GM12872 (cell line): ENCODE data around the gene PPFIA1.

Experiments
- TF ChIP-seq, protein P1 (sequence below): IDR thresholded peaks from 3 replicates; pipeline ENCODE4 v1.5.1; 2011; ENCODE audit warnings: low read depth, mild to moderate bottlenecking, low read length, moderate library complexity; ENCODE audit not compliant: insufficient read depth

The PPFIA1 gene

DNA sequence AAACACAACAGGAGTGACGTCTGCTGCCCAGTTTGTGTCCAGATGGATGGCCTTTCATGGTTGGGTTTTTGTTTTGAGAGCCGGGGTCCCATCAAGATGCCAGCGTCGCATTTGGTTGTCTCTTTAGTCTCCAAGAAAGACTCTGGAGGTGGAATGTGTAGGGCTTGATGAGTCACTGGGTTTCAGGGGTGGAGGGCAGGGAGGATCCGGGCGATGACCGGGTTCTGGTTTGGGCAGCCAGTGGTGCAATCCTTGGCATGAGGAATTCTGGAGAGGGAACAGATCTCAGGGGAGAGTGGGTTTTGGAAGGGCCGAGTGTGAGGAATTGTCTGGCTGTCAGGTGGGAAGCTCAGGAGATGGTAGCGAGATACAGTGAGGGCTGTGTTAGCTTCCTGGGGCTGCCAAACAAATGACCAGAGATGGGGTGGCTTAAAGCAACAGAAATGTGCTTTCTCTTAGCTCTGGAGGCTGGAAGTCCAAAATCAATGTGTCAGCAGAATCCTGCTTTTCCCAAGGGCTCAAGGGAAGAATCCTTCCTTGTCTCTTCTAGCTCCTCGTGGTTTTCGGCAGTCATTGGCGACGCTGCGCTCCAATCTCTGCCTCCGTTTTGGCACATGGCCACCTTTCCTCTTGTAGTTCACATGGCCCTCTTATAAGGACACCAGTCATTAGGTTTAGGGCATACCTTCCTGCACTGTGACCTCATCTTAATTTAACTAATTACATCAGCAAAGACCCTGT lies 26.4 kb upstream of the PPFIA1 start:
- TF ChIP-seq, protein P1, sequence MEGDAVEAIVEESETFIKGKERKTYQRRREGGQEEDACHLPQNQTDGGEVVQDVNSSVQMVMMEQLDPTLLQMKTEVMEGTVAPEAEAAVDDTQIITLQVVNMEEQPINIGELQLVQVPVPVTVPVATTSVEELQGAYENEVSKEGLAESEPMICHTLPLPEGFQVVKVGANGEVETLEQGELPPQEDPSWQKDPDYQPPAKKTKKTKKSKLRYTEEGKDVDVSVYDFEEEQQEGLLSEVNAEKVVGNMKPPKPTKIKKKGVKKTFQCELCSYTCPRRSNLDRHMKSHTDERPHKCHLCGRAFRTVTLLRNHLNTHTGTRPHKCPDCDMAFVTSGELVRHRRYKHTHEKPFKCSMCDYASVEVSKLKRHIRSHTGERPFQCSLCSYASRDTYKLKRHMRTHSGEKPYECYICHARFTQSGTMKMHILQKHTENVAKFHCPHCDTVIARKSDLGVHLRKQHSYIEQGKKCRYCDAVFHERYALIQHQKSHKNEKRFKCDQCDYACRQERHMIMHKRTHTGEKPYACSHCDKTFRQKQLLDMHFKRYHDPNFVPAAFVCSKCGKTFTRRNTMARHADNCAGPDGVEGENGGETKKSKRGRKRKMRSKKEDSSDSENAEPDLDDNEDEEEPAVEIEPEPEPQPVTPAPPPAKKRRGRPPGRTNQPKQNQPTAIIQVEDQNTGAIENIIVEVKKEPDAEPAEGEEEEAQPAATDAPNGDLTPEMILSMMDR: no peak

DNA sequence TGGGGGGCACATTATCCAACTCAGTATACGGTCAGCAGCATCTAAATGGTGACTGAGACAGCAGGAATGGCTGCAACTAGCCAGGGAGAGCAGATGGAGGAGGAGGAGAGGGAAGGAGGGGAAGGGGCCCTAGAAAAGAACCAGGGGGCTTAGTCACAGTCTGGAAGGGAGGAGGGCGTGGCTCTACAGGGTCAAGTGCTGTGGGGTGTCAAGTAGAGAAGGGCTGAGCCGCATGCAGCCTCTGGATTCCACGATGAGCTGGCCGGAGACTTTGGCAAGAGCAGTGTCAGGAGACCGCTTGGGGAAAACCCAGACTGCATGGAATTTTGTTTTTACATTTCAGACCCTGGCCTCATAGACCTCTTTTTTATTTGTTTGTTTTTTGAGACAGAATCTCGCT lies 25.8 kb upstream of the PPFIA1 start:
- TF ChIP-seq, protein P1: no peak

DNA sequence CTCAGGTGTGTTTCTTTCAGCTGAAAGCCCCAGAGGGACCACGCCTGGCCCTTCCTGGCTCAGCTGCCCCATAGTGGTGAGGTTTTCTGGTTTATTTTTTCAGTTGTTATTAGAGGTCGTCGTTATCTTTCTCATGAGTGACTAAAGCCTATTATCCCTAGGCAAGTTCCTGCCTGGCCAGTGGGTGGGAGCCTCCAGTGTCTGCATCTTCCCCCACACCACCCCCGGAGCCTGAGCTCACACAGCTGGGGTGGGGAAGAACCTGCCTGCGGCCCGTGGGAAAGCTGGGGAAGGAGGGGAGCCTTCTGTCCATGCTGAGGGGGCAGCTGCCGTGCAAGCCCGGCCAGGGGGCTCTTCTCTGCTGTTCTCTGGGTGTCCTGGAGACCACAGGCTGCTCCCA lies 24.3 kb upstream of the PPFIA1 start:
- TF ChIP-seq, protein P1: no peak

DNA sequence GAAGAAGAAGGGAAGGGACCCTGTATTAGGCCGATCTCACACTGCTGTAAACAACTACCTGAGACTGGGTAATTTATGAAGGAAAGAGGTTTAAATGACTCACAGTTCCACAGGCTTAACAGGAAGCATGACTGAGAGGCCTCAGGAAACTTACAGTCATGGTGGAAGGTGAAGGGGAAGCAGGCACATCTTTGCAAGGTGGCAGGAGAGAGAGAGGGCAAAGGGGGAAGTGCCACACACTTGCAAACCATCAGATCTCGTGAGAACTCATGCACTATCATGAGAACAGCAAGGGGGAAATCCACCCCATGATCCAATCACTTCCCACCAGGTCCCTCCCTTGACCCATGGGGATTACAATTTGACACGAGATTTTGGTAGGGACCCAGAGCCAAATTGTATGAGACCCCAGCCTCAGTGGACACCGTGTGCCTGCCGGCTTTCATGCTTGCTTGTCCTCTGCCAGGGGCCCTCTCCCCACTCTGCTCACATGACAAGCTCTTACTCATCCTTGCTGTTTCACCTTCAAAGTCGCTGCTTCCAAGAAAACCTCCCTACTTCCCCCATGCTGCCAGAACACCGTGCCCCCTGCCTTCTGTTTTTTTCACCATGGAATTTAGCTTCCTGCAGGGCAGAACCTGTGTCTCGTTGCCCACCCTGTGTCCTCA lies 23.3 kb upstream of the PPFIA1 start:
- TF ChIP-seq, protein P1: no peak

DNA sequence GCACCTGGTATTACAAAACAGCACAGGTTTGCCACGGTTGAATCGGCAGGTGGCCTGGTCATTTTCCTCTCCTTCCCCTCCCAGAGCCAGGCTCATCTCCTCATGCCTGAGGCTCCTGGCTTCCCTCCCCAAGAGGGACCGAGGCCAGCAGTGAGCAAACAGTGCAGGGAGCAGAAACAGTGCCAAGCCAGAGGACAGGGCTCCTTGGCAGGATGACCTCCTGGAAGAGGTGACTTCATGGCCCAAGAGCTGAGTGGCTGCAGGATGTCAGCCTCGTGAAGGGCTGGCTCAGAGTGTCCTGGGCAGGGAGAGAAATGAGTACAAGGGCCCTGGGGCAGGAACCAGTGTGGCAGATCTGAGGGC lies 22.8 kb upstream of the PPFIA1 start:
- TF ChIP-seq, protein P1: no peak

DNA sequence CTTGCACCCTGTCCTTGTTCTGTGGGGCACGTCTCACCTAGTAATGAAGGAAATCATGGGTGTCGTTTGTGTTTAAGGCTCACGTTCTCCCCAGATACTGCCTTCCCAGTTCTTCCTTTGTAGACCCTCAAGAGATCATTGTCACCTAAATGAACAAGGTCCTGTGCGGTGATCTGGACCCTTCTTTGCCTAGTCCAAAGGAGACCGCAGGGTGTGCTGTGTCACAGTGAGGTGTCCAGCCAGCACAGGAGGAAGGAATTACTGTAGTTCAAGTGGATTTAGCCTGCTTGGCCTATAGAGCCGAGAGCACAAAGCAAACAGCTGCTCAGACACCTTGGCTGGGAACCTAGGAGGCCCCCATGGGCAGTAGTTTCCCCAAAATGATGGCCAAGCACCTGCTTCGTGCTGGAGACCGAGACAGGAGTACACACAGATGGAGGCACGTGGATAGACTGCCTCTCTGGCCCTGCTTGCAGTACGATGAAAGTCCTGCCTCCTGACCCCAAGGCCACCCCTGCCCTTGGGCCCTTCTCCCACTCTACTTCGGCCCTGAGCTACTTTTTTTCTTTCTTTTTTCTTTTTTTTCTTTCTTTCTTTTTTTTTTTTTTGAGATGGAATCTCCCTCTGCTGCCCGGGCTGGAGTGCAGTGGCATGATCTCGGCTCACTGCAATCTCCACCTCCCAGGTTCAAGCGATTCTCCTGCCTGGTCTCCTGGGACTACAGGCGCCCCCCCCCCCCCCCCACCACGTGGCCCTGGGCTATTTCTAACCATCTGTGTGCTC lies 19.4 kb upstream of the PPFIA1 start:
- TF ChIP-seq, protein P1: no peak

DNA sequence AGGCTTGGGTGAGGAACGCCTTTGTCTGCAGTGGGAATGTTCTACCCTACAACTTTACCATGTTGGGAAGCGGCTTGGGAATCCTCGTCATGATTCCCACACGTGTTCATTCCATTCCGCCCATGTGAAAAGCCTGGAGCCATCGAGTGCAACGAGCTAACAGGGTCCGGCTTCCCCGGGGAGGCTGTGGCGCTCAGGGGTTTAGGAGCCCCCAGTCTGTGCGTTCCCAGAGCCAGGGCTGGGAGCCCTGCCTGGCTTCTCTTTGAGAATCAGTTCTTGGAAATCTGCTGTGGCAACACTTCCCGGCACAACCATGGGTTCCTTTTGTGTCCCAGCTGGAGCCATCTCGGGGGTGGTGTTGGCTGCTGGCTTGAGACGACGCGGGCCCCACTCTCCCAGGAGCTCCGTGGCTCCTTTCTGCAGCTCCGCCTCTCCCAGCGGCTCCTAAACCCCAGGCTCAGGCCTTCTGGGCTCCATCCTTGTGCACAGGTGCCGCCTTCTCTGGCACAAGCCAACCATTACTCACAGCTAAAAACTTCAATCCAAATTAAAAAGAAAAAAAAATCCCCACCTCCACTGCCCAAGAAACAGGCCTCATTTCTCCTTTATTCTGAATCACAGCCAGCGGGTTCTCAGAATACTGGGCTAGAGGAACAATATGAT lies 18.7 kb upstream of the PPFIA1 start:
- TF ChIP-seq, protein P1: no peak
